NCI-H774 (cell line): ENCODE measurements around the gene ESYT2.
"Not testable (repeated sequence)": the region's sequence is repeated elsewhere in the genome, so short reads cannot be mapped to it uniquely, and the experiment has no call there.

Experiments used
- DNase-seq: peaks from one replicate; lab custom pipeline; 2025; lab: John Stamatoyannopoulos, UW

ESYT2 gene

DNA sequence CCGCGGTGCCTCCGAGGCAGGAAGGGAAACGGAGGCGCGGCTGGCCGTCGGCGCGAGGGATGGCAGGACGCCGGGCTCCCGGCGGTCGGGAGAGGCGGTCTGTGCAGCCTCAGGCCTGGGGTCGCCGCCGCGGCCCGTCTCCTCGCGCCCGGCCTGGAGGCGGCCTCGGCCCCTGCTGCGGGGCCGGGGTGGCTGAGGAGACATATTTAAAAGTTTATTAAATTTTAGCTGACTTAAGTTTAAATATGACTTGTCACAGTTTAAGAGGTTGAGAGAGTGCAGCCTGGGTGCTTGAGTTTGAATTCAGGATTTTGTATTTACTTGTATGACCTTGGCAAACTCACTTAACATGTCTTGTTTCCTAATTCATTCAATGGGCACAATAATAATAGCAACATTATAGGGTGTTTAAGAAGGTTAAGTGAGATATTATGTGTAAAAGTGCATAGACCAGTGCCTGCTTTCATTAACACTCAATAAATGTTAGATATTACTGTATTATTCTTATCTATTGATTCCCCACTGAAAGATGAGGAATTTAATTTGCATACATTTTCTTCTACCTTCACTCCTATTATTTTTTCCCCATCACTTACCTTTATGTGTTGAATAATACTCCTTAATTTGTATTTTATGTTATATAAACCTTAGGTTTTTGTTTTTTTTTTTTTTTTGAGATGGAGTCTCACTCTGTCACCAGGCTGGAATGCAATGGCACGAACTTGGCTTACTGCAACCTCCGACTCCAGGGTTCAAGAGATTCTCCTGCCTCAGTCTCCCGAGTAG lies 27.8 kb upstream of the ESYT2 start:
- DNase-seq = no peak

DNA sequence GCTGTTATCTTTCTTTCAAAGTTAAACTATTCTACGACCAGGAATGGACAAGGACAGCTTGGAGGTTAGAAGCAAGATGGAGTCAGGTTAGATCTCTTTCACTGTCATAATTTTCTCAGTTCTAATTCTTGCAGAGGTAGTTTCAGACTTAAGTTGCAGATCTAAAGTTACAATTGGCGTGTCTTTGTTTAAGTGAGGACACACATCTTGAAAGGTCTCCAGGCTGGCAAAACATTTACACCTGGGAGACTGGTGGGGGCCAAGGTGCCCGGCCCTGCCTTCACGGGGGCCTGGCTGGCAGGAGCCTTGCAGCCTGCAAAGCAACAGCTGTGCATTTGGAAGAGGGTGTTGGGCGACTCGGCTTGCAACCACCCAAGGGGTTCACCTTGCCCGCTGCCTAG lies 25.4 kb upstream of the ESYT2 start:
- DNase-seq = no peak

DNA sequence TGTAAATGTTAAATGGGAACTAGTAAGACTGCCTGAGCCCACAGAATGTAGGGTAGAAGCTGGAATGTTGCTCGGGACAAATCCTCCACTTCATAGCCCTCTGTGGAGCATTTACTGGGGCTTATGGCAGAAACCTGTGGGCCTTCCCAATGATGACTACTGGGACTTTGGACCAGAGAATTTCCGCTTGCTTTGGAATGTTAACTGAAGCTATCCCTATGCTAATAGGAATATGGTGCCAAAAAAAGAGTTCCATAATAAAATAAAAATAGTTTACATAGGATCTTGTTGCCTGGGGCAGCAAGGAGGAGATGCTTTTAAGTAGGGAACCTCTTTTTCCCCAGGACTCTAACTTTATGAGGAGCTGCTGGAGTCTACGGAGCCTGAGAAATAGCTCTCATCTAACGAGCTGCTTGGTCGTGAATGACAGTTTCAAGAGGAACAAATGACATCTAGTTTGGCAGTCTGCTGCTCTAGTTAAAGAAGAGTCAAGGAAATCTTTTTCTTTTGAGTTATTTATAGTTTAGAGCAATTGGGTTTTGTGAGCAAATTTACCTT lies 21.3 kb upstream of the ESYT2 start:
- no peak for DNase-seq

DNA sequence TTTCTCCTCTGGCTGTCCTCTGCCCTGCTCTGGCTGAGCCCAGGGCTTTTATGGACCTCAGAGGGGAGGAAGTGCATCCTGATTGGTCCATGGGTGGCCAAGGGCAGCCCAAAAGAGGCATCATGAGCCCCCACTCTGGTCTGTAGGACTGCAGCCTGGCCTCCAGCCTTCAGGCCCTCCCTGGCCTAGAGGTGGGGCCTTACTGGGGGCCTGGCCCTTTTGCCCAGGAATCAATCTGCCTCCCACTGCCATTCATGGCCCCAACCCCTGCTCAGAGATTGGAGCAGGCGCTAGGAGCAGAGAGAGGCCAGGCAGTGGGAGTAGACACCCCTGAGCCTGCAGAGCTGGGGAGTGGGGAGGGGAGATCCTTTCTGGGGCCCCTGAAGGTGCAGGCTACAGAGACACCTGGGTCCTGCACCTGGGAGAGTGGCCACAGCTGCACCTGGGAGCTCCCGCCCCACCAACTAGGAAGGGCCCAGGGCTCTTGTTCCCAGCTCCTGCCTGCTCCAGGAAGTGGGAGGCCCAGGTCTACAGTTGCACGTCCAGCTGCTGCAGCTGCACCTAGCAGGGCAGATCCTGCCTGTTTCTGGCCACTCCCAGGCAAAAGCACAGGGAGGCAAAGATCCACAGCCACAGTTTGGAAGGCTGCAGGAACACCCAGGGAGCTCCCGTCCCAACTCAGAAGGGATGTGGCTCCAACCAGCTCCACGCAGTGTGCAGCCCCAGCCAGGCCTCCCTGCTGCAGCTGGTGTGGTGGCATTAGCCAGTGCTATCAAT lies 20.6 kb upstream of the ESYT2 start:
- no peak for DNase-seq

DNA sequence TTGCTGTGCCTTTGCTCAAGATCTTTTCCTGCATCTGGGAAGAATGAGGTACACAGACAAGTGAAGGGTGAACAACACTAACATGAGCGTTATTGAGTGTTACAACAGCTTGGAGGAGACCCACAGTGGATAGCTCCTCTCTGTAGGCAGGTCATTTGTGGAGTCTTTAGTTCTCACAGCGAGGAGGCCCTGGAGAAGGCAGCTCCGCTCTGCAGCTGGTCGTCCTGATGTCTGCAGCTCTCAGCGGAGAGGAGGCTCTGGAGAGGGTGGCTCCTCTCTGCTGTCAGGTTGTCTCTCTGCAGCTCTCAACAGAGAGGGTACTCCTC lies 20.1 kb upstream of the ESYT2 start:
- no peak for DNase-seq

DNA sequence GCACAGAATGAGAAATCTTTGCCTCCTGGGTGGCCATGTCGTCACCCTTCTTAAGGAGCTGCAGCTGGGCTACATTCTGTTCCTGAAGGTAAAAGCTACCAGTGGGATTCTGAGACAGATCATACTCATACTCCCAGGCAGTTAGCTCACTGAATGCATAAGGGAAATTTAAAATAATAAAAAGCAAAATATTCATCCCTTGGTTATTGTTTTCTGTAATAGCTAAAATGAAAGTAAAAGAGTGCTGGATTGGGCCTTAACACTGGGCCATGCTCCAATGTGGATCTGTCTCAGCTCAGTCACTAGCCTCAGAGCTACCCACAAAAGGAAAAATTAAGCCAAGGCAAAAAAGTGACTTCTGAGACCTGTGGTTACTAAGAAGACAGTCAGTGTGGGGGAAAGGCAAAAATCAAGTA lies 18.1 kb upstream of the ESYT2 start:
- DNase-seq = no peak

DNA sequence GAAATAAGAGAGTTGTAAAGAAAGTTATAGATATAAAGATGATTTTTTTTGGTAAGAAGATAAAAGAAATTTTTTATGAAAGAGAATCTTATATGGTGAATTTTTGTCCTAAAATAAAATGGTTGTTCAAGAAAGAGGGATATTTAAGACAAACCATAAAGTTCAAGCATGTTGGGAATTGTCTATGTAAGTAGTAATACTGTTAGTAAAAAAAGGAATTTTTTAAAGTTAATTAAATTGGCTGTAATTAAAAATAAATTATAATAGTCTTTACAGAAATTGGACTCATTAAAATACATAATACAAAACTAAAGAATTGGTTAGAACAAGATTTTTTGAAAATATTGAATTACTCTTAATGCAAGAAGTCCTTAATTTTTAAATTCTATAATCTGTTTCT lies 17.0 kb upstream of the ESYT2 start:
- DNase-seq = no peak

DNA sequence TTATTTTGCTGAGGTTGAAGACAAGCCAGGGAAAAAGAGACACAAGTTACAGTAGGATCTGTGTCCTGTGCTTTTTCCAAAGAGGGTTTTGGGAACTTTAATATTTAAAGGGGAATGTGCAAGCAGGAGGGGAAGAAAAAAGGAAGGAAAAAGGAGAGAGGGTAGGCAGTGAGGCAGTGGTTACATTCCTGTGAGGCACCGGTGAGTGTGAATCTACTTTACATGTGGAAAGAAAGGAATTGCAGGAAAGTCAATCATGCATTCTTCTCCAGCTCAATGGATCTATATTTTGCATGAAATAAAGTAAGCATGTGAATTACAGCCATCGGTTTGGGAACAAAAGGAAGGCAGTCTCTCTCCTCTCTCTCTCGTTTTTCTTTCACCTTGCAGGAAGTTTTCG lies 14.5 kb upstream of the ESYT2 start:
- no peak for DNase-seq

DNA sequence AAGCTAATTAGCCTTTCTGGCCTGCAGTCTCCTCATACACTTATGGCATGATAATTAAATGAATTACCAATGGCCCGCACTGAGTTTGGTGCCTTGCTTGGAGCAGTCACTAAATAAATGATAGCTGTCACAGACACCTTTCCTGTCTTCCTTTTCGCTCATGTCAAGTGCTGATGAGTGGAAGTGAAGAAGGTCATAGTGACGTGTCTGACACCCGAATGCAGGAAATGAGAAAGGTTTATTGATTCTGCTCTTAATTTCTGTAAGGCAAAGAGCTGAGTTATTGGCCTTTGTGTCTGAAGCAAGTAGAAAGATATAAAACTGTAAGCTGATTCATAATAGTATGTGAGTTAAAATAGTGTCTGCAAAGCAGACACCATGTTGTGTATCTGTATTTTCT lies 13.2 kb upstream of the ESYT2 start:
- no peak for DNase-seq

DNA sequence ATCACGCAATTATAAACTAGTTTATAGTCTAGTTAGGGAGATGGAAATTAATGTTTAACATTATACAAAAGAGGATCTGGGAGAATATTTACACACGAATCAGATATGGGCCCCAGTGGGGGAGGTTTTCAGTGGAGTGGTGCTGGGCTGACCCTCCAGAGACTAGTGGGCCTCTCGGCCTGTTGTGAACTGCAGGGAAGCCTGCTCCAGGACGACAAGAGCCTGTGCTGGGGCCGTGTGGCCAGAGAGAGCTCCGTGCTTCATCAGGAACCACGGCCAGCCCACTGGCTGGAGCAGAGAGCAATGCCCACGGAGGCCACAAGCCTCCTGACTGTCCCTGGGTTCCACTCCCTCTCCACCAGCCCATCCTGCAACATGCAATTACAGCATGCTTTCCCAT lies 11.3 kb upstream of the ESYT2 start:
- DNase-seq = no peak

DNA sequence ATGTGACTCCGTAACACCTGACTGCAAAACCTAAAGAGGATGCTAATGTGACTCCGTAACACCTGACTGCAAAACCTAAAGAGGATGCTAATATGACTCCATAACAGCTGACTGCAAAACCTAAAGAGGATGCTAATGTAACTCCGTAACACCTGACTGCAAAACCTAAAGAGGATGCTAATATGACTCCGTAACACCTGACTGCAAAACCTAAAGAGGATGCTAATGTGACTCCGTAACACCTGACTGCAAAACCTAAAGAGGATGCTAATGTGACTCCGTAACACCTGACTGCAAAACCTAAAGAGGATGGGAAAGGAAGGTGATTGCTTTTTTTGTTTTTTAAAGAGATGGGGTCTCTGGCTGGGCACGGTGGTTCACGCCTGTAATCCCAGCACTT lies 9.9 kb upstream of the ESYT2 start:
- DNase-seq = not testable (repeated sequence)

DNA sequence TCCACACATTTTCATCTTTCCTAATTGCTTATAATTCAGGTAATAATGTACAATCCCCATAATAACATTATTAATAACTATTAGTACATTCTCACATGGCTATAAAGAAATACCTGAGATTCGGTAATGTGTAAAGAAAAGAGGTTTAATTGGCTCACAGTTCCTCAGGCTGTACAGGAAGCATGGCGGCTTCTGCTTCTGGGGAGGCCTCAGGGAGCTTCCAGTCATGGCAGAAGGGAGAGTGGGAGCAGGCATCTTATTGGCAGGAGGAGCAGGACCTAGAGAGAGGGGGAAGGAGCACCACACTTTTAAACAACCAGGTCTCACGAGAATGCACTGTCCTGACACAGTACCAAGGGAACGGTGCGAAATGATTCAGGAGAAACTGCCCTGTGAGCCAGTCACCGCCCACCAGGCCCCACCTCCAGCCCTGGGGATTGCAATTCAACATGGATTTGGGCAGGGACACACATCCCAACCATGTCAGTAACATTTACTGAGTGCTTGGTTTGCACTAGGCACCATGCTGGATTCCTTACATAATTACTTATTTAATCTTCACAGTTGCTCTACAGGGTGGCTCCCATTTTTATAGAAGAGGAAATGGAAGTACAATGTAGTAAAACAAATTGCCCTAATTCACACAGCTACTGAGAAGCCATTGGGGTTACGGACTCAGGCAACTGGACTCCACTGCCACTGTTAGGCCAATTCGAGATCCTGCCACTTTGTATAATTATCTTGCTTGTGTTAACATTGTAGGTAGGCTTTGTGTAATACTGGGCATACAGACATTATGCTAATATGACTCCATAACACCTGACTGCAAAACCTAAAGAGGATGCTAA lies 8.7 kb upstream of the ESYT2 start:
- no peak for DNase-seq

DNA sequence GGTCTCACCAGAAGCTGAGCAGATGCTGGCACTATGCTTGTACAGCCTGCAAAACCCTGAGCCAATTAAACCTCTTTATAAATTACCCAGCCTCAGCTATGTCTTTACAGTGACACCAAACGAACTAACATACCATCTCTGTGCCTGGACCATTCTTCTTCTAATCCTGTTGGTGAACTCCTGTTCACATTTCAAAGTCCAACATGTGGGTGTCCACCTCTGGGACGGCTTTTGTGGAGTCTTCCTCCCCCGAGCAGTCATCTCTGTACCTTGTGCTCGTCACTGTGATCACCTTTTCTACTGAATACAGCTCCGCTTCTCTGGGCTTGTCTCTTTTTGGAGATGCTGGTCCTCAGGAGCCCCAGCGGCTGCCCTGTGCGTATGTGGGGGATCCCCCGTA lies 7.4 kb upstream of the ESYT2 start:
- no peak for DNase-seq

DNA sequence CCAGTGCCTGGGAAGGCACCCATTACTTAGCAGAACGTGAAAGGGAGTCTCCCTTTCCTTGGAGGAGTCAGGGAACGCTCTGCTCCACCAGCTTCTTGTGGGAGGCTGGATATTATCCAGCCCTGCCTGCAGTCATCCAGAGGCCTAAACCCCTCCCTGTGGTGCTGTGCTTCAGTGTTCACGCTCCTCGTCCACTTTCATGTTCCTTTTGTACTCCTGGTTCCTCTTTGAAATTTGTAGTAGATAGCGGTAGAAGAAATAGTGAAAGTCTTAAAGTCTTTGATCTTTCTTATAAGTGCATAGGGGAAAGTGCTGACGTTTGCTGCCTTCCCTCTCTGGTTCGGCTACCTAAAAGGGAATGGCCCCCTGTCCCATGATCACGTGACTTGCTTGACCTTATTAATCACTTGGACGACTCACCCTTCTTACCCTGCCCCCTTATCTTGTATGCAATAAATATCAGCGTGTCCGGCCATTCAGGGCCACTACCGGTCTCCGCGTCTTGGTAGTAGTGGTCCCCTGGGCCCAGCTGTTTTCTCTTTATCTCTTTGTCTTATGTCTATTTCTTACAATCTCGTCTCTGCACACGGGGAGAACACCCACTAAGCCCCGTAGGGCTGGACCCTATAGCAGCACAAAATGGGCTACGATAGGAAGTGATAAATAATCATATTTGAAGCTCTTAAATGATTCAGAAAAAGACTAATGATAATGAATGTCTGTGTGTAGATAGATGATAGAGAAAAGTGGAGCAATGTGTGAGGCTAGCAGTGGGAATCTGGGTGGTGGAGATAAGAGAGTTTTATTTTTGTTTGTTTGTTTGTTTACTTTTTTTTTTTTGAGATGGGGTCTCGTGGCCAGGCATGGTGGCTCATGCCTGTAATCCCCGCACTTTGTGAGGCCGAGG lies 5.8 kb upstream of the ESYT2 start:
- DNase-seq = no peak

DNA sequence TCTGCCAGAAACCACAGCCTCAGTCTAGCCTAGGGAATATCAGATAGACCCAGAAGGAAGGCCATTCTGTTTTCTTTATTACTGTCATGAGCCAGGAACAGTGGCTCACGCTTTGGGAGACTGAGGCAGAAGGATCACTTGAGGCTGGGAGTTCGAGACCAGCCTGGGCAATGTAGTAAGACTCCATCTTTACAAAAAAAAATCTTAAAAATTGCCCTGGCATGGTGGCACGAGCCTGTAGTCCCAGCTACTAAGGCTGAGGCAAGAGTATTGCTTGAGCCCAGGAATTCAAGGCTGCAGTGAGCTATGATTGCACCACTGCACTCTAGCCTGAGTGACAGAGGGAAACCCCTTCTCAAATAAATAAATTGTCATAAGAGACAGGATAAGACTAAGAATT lies 3.7 kb upstream of the ESYT2 start:
- no peak for DNase-seq

DNA sequence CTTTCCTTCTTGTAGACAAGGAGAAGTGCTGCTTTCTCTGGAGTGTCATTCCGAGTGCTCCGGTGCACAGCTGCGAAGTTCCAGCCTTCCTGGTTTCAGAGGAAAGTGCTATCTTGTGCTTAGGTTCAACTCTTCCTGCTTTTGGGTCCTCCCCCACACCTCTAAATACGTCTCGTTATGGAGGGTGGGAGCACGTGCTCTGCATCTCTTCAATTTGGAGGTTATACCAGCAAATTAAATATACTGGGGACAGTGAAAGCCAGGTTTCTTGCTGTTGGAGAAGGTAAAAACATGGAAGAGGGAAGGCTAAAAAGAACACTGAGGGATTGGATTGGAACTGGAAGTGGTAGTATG lies 2.4 kb upstream of the ESYT2 start:
- no peak for DNase-seq

DNA sequence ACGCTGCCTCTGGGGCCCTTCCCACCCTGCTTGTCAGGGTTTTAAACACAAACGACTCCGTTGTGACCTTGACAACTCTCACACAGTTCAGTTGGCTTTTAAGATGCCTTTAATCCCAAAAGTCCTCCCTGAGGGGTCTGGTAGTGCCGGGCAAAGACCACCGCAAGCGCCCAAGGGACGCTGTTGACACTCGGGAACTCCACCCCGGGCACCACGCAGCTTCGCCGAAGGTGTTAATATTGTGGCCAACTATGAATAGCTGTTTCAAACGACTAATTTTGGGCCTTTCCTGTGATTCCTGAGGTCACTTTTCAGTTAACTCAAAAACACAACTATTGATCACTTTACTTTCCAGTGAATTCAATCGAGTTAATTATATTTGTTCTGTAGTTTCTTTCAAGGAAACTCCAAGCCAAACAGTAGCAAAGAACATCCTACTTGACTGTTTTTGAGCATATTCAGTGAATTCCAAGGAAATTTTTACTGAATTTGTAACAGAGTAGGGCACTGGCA lies 958 bp upstream of the ESYT2 start:
- DNase-seq = no peak

DNA sequence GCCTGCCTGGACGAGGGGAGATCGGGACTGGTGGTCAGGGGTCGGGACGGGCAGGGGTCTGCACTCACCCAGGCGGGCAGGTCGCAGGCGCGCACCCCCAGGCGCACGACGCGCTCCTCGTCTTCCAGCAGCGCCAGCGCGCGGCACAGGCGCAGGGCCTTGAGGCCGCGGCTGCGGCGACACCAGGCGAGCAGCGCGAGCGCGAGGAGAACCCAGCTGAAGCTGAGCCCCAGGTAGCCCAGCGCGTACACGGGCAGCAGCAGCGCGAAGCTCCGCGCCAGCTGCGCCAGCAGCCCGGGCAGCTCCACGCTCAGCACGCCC lies 328 bp downstream of the ESYT2 start:
- peak; percentile 62 for DNase-seq

DNA sequence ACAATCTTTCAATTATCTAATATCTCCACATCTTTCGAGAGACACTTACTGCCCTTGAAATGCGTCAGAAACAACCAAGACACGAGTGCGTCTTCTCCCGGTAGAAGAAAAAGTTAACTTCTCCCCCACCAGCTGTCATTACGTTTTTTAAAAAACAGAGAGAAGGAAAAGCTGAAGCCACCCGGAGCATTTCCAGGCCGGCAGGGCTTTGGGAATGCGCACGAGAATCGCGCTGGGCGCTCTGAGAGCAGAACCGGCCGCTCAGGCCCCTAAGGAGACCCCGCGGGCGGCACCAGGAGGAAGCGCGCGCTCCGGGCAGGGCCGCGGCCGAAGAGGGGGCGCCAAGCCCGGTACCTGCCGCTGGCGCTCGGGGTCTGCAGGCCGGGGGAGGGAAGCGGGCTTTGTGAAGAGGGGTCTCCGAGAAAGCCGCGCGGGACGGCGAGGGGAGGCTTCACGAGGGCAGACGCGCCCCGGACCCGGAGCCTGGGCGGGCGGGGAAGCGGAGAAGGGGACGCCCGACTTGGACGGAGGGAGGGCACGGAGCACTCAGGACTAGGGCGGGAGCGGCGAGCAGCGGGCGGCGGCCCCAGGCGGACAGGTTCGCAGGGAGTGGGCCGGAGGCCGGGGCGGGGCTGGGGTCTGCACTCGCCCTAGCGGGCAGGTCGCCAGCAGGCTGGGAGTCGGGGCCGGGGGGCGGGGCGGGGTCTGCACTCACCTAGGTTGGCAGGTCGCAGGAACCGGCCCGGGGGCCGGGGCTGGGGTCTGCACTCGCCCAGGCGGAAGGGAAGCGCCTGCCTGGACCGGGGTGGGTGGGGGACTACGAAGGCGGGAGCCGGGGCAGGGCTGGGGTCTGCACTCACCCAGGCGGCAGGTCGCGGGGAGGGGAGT lies 932 bp downstream of the ESYT2 start:
- no peak for DNase-seq

DNA sequence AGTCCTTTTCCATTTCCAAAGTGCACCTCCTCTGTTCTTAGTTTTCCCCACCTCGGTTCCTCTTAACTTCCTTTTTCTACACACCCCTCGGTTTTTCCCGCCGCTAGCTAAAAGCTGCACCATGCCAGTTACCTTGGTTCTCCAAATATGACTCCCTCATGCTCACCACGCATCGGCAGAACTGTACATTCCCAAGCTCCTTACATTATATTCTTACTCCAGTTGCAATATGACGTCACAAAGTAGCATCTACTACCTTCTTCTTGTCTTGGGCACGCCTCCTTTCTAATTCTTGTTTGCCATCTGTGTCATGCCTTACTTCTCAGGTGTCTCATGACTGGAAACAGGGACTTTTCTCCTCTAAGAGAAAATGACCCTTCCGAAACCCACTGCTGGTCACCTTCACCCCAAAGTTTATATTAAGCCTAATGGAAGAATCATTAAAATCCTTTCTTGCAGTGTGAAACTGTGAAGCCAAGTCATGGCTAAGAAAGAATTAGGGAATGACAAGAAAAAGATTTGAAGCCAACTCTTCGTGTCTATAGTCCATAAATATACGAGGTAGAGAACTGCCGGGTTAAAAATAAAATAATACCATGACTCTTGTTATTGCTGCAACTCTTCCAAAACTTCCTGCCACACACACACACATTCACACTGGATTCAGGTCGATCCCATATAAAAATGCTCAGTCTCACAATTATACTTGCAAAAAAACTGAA lies 1.7 kb downstream of the ESYT2 start:
- DNase-seq = no peak
